Stimulated activated naive CD8-positive, alpha-beta T cell treated with anti-CD3 and anti-CD28 coated beads, Interleukin-15, amount 100 ng/mL, for 72 hours (primary cell): Measurements from ENCODE around the gene FOXB1.

ENCODE experiments used
- ATAC-seq: fragments of 150-1000 bp; cut with Tn5 transposase; 2 replicates; pipeline ENCODE4 v1.10.0; 2021; ENCODE audit warnings: mild to moderate bottlenecking, moderate library complexity
- DNase-seq, 2 donors: peaks; one replicate each; pipeline ENCODE4 v3.0.0; 2021 to 2022
- H3K27ac Mint-ChIP-seq, 2 donors: one replicate each; pipeline ENCODE4 v1.8.0; 2022; ENCODE audit warnings: mild to moderate bottlenecking in 2 of 2, mixed read lengths in 2 of 2, moderate library complexity in 2 of 2
- H3K27me3 Mint-ChIP-seq: one replicate; pipeline ENCODE4 v1.8.0; 2022; ENCODE audit warnings: mixed read lengths
- H3K4me1 Mint-ChIP-seq: one replicate; pipeline ENCODE4 v1.8.0; 2022; ENCODE audit warnings: mild to moderate bottlenecking, mixed read lengths
- H3K4me3 Mint-ChIP-seq, 2 donors: one replicate each; pipeline ENCODE4 v1.8.0; 2022; ENCODE audit warnings: mild to moderate bottlenecking in 2 of 2, mixed read lengths in 2 of 2, moderate library complexity in 1 of 2
- H3K9me3 Mint-ChIP-seq, 2 donors: one replicate each; pipeline ENCODE4 v1.8.0; 2022; ENCODE audit warnings: mixed read lengths in 2 of 2

The FOXB1 gene

GRCh38 chr15:59995568-59996297, 8.4 kb upstream of the FOXB1 start:
- Mint-ChIP-seq H3K27me3 (peaks cover 100% of the 10 kb centered on the region), H3K4me1 (peaks cover 72% of the 10 kb centered on the region), H3K9me3 (no peaks in the 10 kb centered on the region), H3K4me3 (peak overlapping the region; percentile 76 to 92), H3K27ac (no peak overlapping the region)
- no peak for ATAC-seq
- DNase-seq = no peak

- ATAC-seq = peak; percentile 53
- H3K4me3 Mint-ChIP-seq = peak overlapping the region; percentile 79 to 92
- peaks cover 78% of the 10 kb centered on the region for H3K4me1 Mint-ChIP-seq
- H3K27ac Mint-ChIP-seq = peak overlapping the region in 1 of 2 donors; percentile 86
- DNase-seq = peak; percentile 26 to 47
- no peaks in the 10 kb centered on the region for H3K9me3 Mint-ChIP-seq
- peaks cover 100% of the 10 kb centered on the region for H3K27me3 Mint-ChIP-seq
These were observed 7.6 kb upstream of the FOXB1 start for GRCh38 chr15:59996298-59997041.

GRCh38 chr15:59997070-59997701, 6.9 kb upstream of the FOXB1 start:
- Mint-ChIP-seq H3K27me3 (peaks cover 100% of the 10 kb centered on the region), H3K9me3 (no peaks in the 10 kb centered on the region), H3K4me3 (peak overlapping the region; percentile 79 to 92), H3K27ac (peak overlapping the region in 1 of 2 donors; percentile 86), H3K4me1 (peaks cover 85% of the 10 kb centered on the region)
- DNase-seq = peak; percentile 73 to 79
- ATAC-seq = peak; percentile 91

GRCh38 chr15:59998305-59998949, 5.7 kb upstream of the FOXB1 start:
- H3K27me3 Mint-ChIP-seq = peaks cover 99% of the 10 kb centered on the region
- peaks cover 95% of the 10 kb centered on the region for H3K4me1 Mint-ChIP-seq
- H3K27ac Mint-ChIP-seq = no peak overlapping the region
- ATAC-seq = no peak
- no peak for DNase-seq
- no peaks in the 10 kb centered on the region for H3K9me3 Mint-ChIP-seq
- peak overlapping the region; percentile 12 to 92 for H3K4me3 Mint-ChIP-seq

GRCh38 chr15:59998950-59999611, 5.0 kb upstream of the FOXB1 start:
- peaks cover 96% of the 10 kb centered on the region for H3K4me1 Mint-ChIP-seq
- H3K27me3 Mint-ChIP-seq = peaks cover 99% of the 10 kb centered on the region
- no peak for DNase-seq
- no peak overlapping the region for H3K27ac Mint-ChIP-seq
- H3K4me3 Mint-ChIP-seq = peak overlapping the region in 1 of 2 donors; percentile 48
- ATAC-seq = no peak
- no peaks in the 10 kb centered on the region for H3K9me3 Mint-ChIP-seq

GRCh38 chr15:59999612-60000112, 4.4 kb upstream of the FOXB1 start:
- no peak for DNase-seq
- no peak for ATAC-seq
- Mint-ChIP-seq H3K27me3 (peaks cover 99% of the 10 kb centered on the region), H3K27ac (no peak overlapping the region), H3K4me1 (peaks cover 94% of the 10 kb centered on the region), H3K9me3 (no peaks in the 10 kb centered on the region), H3K4me3 (peak overlapping the region in 1 of 2 donors; percentile 48)

- H3K27ac Mint-ChIP-seq = no peak overlapping the region
- peaks cover 94% of the 10 kb centered on the region for H3K4me1 Mint-ChIP-seq
- no peak for DNase-seq
- H3K9me3 Mint-ChIP-seq = no peaks in the 10 kb centered on the region
- peak overlapping the region; percentile 36 to 45 for H3K4me3 Mint-ChIP-seq
- H3K27me3 Mint-ChIP-seq = peaks cover 99% of the 10 kb centered on the region
- no peak for ATAC-seq
These were observed 3.8 kb upstream of the FOXB1 start for GRCh38 chr15:60000113-60000823.

GRCh38 chr15:60000824-60001609, 3.1 kb upstream of the FOXB1 start:
- Mint-ChIP-seq H3K4me1 (peaks cover 94% of the 10 kb centered on the region), H3K9me3 (no peaks in the 10 kb centered on the region), H3K4me3 (no peak overlapping the region), H3K27me3 (peaks cover 99% of the 10 kb centered on the region), H3K27ac (no peak overlapping the region)
- ATAC-seq (no peak), DNase-seq (no peak)

GRCh38 chr15:60001610-60002527, 2.2 kb upstream of the FOXB1 start:
- Mint-ChIP-seq H3K27ac (peak overlapping the region in 1 of 2 donors; percentile 60), H3K4me1 (peaks cover 94% of the 10 kb centered on the region), H3K4me3 (peak overlapping the region; percentile 24 to 30), H3K9me3 (no peaks in the 10 kb centered on the region), H3K27me3 (peaks cover 99% of the 10 kb centered on the region)
- DNase-seq (no peak), ATAC-seq (no peak)

GRCh38 chr15:60002528-60003218, 1.4 kb upstream of the FOXB1 start:
- Mint-ChIP-seq H3K27me3 (peaks cover 99% of the 10 kb centered on the region), H3K27ac (no peak overlapping the region), H3K4me3 (peak overlapping the region; percentile 30 to 33), H3K4me1 (peaks cover 87% of the 10 kb centered on the region), H3K9me3 (no peaks in the 10 kb centered on the region)
- ATAC-seq (no peak), DNase-seq (no peak)

GRCh38 chr15:60003243-60004008, 685 bp upstream of the FOXB1 start:
- Mint-ChIP-seq H3K4me3 (peak overlapping the region; percentile 96), H3K9me3 (no peaks in the 10 kb centered on the region), H3K4me1 (peaks cover 79% of the 10 kb centered on the region), H3K27ac (peak overlapping the region; percentile 48 to 86), H3K27me3 (peaks cover 99% of the 10 kb centered on the region)
- DNase-seq (no peak), ATAC-seq (peak; percentile 10)

GRCh38 chr15:60004846-60005351, 788 bp downstream of the FOXB1 start:
- Mint-ChIP-seq H3K27ac (peak overlapping the region; percentile 84 to 91), H3K27me3 (peaks cover 99% of the 10 kb centered on the region), H3K9me3 (no peaks in the 10 kb centered on the region), H3K4me3 (peak overlapping the region; percentile 96), H3K4me1 (peaks cover 64% of the 10 kb centered on the region)
- ATAC-seq (peak; percentile 14), DNase-seq (peak; percentile 38 to 48)
